Endothelial cell of umbilical vein (primary cell): ENCODE measurements around the gene RFLNA. TPM values are rescaled to one million over a fixed set of nuclear protein-coding genes. Genes with fewer than 3 reads are reported as not detected.

ENCODE experiments used
- BruUV-seq: library from RNA; stranded (reverse); fragments of 400-500 nt; replicated peaks from 2 replicates; lab custom pipeline; 2021; lab: Mats Ljungman, UMichigan
- CTCF ChIA-PET: fragments of 300-600, 350-600 bp; sonication (Branson Sonifier 250); formaldehyde crosslinking; loops from one replicate; lab custom pipeline; 2021; ENCODE audit warnings: antibody characterized with exemption, inconsistent platforms; lab: Charles Lee
- POLR2A ChIA-PET: fragments of 300-600, 350-600 bp; sonication (Branson Sonifier 250); formaldehyde crosslinking; loops from one replicate; lab custom pipeline; 2021; ENCODE audit warnings: antibody characterized with exemption, inconsistent platforms; lab: Charles Lee
- DNase-seq: peaks from one replicate; pipeline ENCODE4 v3.0.0-alpha.2; 2011; ENCODE audit warnings: low read depth, low spot score
- FAIRE-seq: peaks from 2 replicates; lab custom pipeline; 2011; peaks lifted over from hg19 to GRCh38; lab: Jason Lieb, UNC
- H2AFZ ChIP-seq: 2 replicates; pipeline ENCODE4 v1.6.0; 2012; ENCODE audit warnings: low read depth, low read length, control low read depth, inconsistent platforms
- H3K27ac ChIP-seq: 2 replicates; pipeline ENCODE4 v1.5.1; 2011; ENCODE audit warnings: low read depth, mild to moderate bottlenecking, control low read depth, low read length, moderate library complexity; ENCODE audit not compliant: insufficient read depth
- H3K27me3 ChIP-seq, 2 experiments: 2 replicates each; pipeline versions ENCODE4 v1.6.0 to v1.6.1; 2011; ENCODE audit warnings: low read length in 2 of 2, mixed read lengths in 1 of 2; ENCODE audit not compliant: control insufficient read depth in 2 of 2, insufficient read depth in 2 of 2
- H3K36me3 ChIP-seq, 2 experiments: 2 replicates in 1 of 2; 3 replicates in 1 of 2; pipeline ENCODE4 v1.5.1; 2011; ENCODE audit warnings: low read length in 2 of 2, mild to moderate bottlenecking in 1 of 2, moderate library complexity in 1 of 2; ENCODE audit not compliant: control insufficient read depth in 2 of 2, insufficient read depth in 2 of 2; ENCODE audit errors: extremely low read depth in 1 of 2
- H3K4me1 ChIP-seq: 3 replicates; pipeline ENCODE4 v1.5.1; 2011; ENCODE audit warnings: mild to moderate bottlenecking, low read length; ENCODE audit not compliant: control insufficient read depth, insufficient read depth; ENCODE audit errors: extremely low read depth
- H3K4me2 ChIP-seq: 2 replicates; pipeline ENCODE4 v1.6.1; 2011; ENCODE audit warnings: low read length, control low read depth, mixed read lengths; ENCODE audit not compliant: insufficient read depth
- H3K4me3 ChIP-seq, 3 experiments: fragments of 200-600 bp in 1 of 3; sonication (generic), shearing (Covaris generic) in 1 of 3; replicated peaks in 1 of 3; 2 replicates each; pipeline ENCODE4 v1.5.1; 2011 to 2016; ENCODE audit warnings: control low read depth in 3 of 3, low read length in 3 of 3, mild to moderate bottlenecking in 2 of 3, inconsistent platforms in 1 of 3, low read depth in 1 of 3, moderate library complexity in 1 of 3; ENCODE audit not compliant: insufficient read depth in 1 of 3
- H3K79me2 ChIP-seq: 2 replicates; pipeline ENCODE4 v1.6.0; 2012; ENCODE audit warnings: low read length, inconsistent platforms; ENCODE audit not compliant: control insufficient read depth, insufficient read depth
- H3K9ac ChIP-seq: replicated peaks from 2 replicates; pipeline ENCODE3; 2011; ENCODE audit warnings: low read length, control low read depth; ENCODE audit not compliant: insufficient read depth; ENCODE audit errors: extremely low read depth
- H3K9me1 ChIP-seq: replicated peaks from 3 replicates; pipeline ENCODE4 v1.6.0; 2011; ENCODE audit warnings: mild to moderate bottlenecking, low read length; ENCODE audit not compliant: control insufficient read depth, insufficient read depth; ENCODE audit errors: extremely low read depth
- H3K9me3 ChIP-seq: replicated peaks from 2 replicates; pipeline ENCODE4 v1.5.1; 2012; ENCODE audit warnings: low read length, inconsistent platforms; ENCODE audit not compliant: control insufficient read depth, insufficient read depth
- H4K20me1 ChIP-seq: replicated peaks from 2 replicates; pipeline ENCODE3; 2011; ENCODE audit warnings: mild to moderate bottlenecking, low read length; ENCODE audit not compliant: control insufficient read depth, insufficient read depth; ENCODE audit errors: extremely low read depth
- CTCF ChIP-seq, 2 donors: IDR thresholded peaks; 1 replicate in 1 of 2; 2 replicates in 1 of 2; pipeline ENCODE4 v1.5.1; 2011; ENCODE audit warnings: low read length in 2 of 2, mild to moderate bottlenecking in 2 of 2, moderate library complexity in 2 of 2, control low read depth in 1 of 2, inconsistent platforms in 1 of 2, low read depth in 1 of 2; ENCODE audit not compliant: insufficient read depth in 1 of 2; ENCODE audit errors: extremely low read depth in 1 of 2
- EZH2 ChIP-seq: IDR thresholded peaks from 2 replicates; pipeline ENCODE4 v1.6.1; 2012; ENCODE audit warnings: borderline replicate concordance, low read depth, mild to moderate bottlenecking, moderate library complexity, low read length, inconsistent platforms; ENCODE audit not compliant: severe bottlenecking
- FOS ChIP-seq: IDR thresholded peaks from 2 replicates; pipeline ENCODE4 v1.6.1; 2011; ENCODE audit warnings: mild to moderate bottlenecking, low read length, moderate library complexity, borderline replicate concordance; ENCODE audit not compliant: insufficient read depth
- GATA2 ChIP-seq: IDR thresholded peaks from 2 replicates; pipeline ENCODE4 v1.7.0; 2011; ENCODE audit warnings: low read depth, mild to moderate bottlenecking, moderate library complexity, mixed read lengths, low read length; ENCODE audit not compliant: insufficient read length, insufficient read depth
- JUN ChIP-seq: IDR thresholded peaks from 2 replicates; pipeline ENCODE4 v1.6.1; 2011; ENCODE audit warnings: borderline replicate concordance, low read depth; ENCODE audit not compliant: insufficient read length, insufficient read depth
- MYC ChIP-seq: IDR thresholded peaks from one replicate; pipeline ENCODE4 v1.6.1; 2011; ENCODE audit warnings: mild to moderate bottlenecking, low read depth, low read length
- POLR2AphosphoS5 ChIP-seq: IDR thresholded peaks from 2 replicates; pipeline ENCODE4 v1.6.1; 2012; ENCODE audit warnings: low read depth, mild to moderate bottlenecking, control low read depth, low read length, moderate library complexity; ENCODE audit not compliant: insufficient read depth
- dilution Hi-C: fragments of 300-500 bp; cut with MboI; formaldehyde crosslinking; loops from one replicate; pipeline ENCODE4 v1.15.0; 2019; ENCODE audit warnings: low sequenced_read_pairs; ENCODE audit not compliant: extremely low pct_ligation_motif_present
- intact Hi-C: fragments of 100-400 bp; cut with micrococcal nuclease; formaldehyde crosslinking; loops from one replicate; pipeline ENCODE4 v1.10.0; 2022
- polyA plus RNA-seq, 4 experiments: library from polyadenylated mRNA; depleted of rRNA in 3 of 4; stranded (reverse) in 3 of 4; unstranded in 1 of 4; fragments of >200 nt; gene quantifications; 2 replicates each; pipeline versions ENCODE4 v1.2.1 to v1.2.3, GENCODE V29; 2011 to 2012; ENCODE audit warnings: missing spikeins in 1 of 4
- total RNA-seq: library from RNA; stranded (reverse); gene quantifications from 2 replicates; pipeline ENCODE4 v1.2.3, GENCODE V29; 2021

RFLNA gene
- total and polyA plus RNA-seq, 2 donors (not counting 3 experiments of a cell fraction or from before 2014, with no cell fraction given) = 19.7 to 24.5 TPM

- Histone ChIP-seq H3K27ac (no peak overlapping the region), H4K20me1 (no peaks in the 10 kb centered on the region), H3K4me1 (no peaks in the 10 kb centered on the region), H2AFZ (no peak overlapping the region), H3K9me1 (no peaks in the 10 kb centered on the region), H3K9me3 (no peaks in the 10 kb centered on the region), H3K9ac (no peak overlapping the region), H3K4me2 (no peak overlapping the region), H3K36me3 (no peaks in the 10 kb centered on the region), H3K4me3 (no peak overlapping the region), H3K79me2 (no peaks in the 10 kb centered on the region), H3K27me3 (no peaks in the 10 kb centered on the region)
- intact Hi-C loops = no loop called here
- no peak for FAIRE-seq
- ChIA-PET CTCF (interaction anchor here (1.3 to 8.8 kb wide), 2 partner anchors 263 to 285 kb away, joined by 4 to 169 read pairs; no protein-coding TSS in a partner anchor), POLR2A (no interaction called here)
- dilution Hi-C loops = no loop called here
- TF ChIP-seq MYC (no peak), FOS (no peak), CTCF (IDR thresholded peaks at IDR 0.05; ENCODE audit: extremely low read depth in 1 of 2, insufficient read depth in 1 of 2, low read depth in 1 of 2, low read length in 2 of 2) (no peak), POLR2AphosphoS5 (no peak), EZH2 (no peak), JUN (no peak), GATA2 (no peak)
- no TSS peak for BruUV-seq
- no peak for DNase-seq
Measured at GRCh38 chr12:124317400-124317799, 22.5 kb downstream of the RFLNA start.
